GM23338 (cell line): Measurements from ENCODE around the gene SP100. TPM values are rescaled to one million over a fixed set of nuclear protein-coding genes. Genes with fewer than 3 reads are reported as not detected.

Experiments used
- ATAC-seq: fragments of 200-7000 bp; cut with Tn5 transposase; 3 replicates; pipeline ENCODE4 v1.9.1; 2020
- DNase-seq: peaks from one replicate; pipeline ENCODE4 v3.0.0-alpha.2; 2015; ENCODE audit warnings: low spot score
- H2AFZ ChIP-seq: fragments of 200-600 bp; sonication (generic); 2 replicates; pipeline ENCODE4 v1.8.0; 2016; ENCODE audit warnings: antibody characterized with exemption, mild to moderate bottlenecking, moderate library complexity
- H3F3A ChIP-seq: fragments of 200-600 bp; sonication (generic); replicated peaks from 2 replicates; pipeline ENCODE4 v1.8.0; 2017; ENCODE audit warnings: antibody characterized with exemption, mixed run types, low read depth
- H3K27ac ChIP-seq: fragments of 200-600 bp; sonication (generic); 2 replicates; pipeline ENCODE4 v1.6.1; 2016; ENCODE audit warnings: low read depth
- H3K27me3 ChIP-seq: fragments of 200-600 bp; sonication (generic); 2 replicates; pipeline ENCODE4 v1.8.0; 2016; ENCODE audit warnings: mild to moderate bottlenecking, mixed run types, moderate library complexity; ENCODE audit not compliant: insufficient read depth
- H3K36me3 ChIP-seq: fragments of 200-600 bp; sonication (generic); 2 replicates; pipeline ENCODE4 v1.8.0; 2016; ENCODE audit warnings: mild to moderate bottlenecking; ENCODE audit not compliant: insufficient read depth
- H3K4me1 ChIP-seq: fragments of 200-600 bp; sonication (generic); 2 replicates; pipeline ENCODE4 v1.8.0; 2016; ENCODE audit warnings: mild to moderate bottlenecking, moderate library complexity; ENCODE audit not compliant: insufficient read depth
- H3K4me2 ChIP-seq: fragments of 200-600 bp; sonication (generic); 2 replicates; pipeline ENCODE4 v1.7.1; 2017; ENCODE audit warnings: mixed run types
- H3K4me3 ChIP-seq: fragments of 200-600 bp; sonication (generic); 2 replicates; pipeline ENCODE4 v1.6.1; 2016; ENCODE audit warnings: mixed run types
- H3K79me2 ChIP-seq: fragments of 200-600 bp; sonication (generic); replicated peaks from 2 replicates; pipeline ENCODE4 v1.8.0; 2017; ENCODE audit warnings: mild to moderate bottlenecking; ENCODE audit not compliant: insufficient read depth
- H3K9me2 ChIP-seq: fragments of 200-600 bp; sonication (generic); 2 replicates; pipeline ENCODE4 v1.8.0; 2017; ENCODE audit not compliant: insufficient read depth
- H4K20me1 ChIP-seq: fragments of 200-600 bp; sonication (generic); replicated peaks from 2 replicates; pipeline ENCODE4 v1.8.0; 2017; ENCODE audit warnings: mild to moderate bottlenecking; ENCODE audit not compliant: insufficient read depth
- H3K27ac Mint-ChIP-seq: 2 replicates; pipeline ENCODE4 v1.8.0; 2020; ENCODE audit warnings: inconsistent platforms, mild to moderate bottlenecking, moderate library complexity, mixed read lengths
- H3K27me3 Mint-ChIP-seq: 3 replicates; pipeline ENCODE4 v1.8.0; 2022; ENCODE audit warnings: low read depth, mild to moderate bottlenecking, moderate library complexity, mixed read lengths, inconsistent platforms; ENCODE audit not compliant: insufficient read depth, poor library complexity
- H3K36me3 Mint-ChIP-seq: 3 replicates; pipeline ENCODE4 v1.8.0; 2021; ENCODE audit warnings: low read depth, mild to moderate bottlenecking, inconsistent platforms, moderate library complexity, mixed read lengths
- H3K4me1 Mint-ChIP-seq: 3 replicates; pipeline ENCODE4 v1.8.0; 2020; ENCODE audit warnings: mild to moderate bottlenecking, inconsistent platforms, mixed read lengths
- H3K4me3 Mint-ChIP-seq: 3 replicates; pipeline ENCODE4 v1.8.0; 2021; ENCODE audit warnings: moderate library complexity, mild to moderate bottlenecking, inconsistent platforms, mixed read lengths
- H3K9me3 Mint-ChIP-seq: 3 replicates; pipeline ENCODE4 v1.8.0; 2020; ENCODE audit warnings: moderate library complexity, mild to moderate bottlenecking, inconsistent platforms, mixed read lengths
- CREB1 ChIP-seq: fragments of 250-450 bp; sonication (Bioruptor Pico); IDR thresholded peaks from 2 replicates; pipeline ENCODE4 v1.5.0; 2020; ENCODE audit warnings: low read depth, mild to moderate bottlenecking, moderate library complexity
- ZNF114 ChIP-seq: fragments of 250-450 bp; sonication (Bioruptor Pico); IDR thresholded peaks from 2 replicates; pipeline ENCODE4 v1.5.0; 2020; ENCODE audit warnings: mild to moderate bottlenecking, moderate library complexity
- ZNF462 ChIP-seq: fragments of 250-450 bp; sonication (Bioruptor Pico); IDR thresholded peaks from 2 replicates; pipeline ENCODE4 v1.5.0; 2020; ENCODE audit warnings: mild to moderate bottlenecking, moderate library complexity
- polyA plus RNA-seq: library from polyadenylated mRNA; unstranded; fragments of >200 nt; fragmentation: Nextera tagmentation; extraction: Ambion mirVana; gene quantifications from 2 replicates; pipeline ENCODE4 v1.2.1, GENCODE V29; 2016
- total RNA-seq: library from RNA; depleted of rRNA; stranded (reverse); fragments of >200 nt; shearing (Covaris generic); gene quantifications from 2 replicates; pipeline ENCODE4 v1.2.3, GENCODE V29; 2014

The SP100 gene
- total and polyA plus RNA-seq, 2 experiments from 2014 or later = 0.44 to 0.73 TPM

GRCh38 chr2:230418341-230419016 lies 2.5 kb downstream of the SP100 start (continued):
- no peak for TF ChIP-seq ZNF462 (CRISPR knock-in tag)
- no peak for TF ChIP-seq CREB1 (CRISPR knock-in tag)

GRCh38 chr2:230419181-230419580 lies 3.2 kb downstream of the SP100 start:
- DNase-seq (no peak), ATAC-seq (no peak)
- no peak overlapping the region for H2AFZ ChIP-seq
- H4K20me1 ChIP-seq = no peaks in the 10 kb centered on the region
- no peaks in the 10 kb centered on the region for H3K9me2 ChIP-seq
- Mint-ChIP-seq H3K4me3 (no peak overlapping the region), H3K9me3 (no peaks in the 10 kb centered on the region), H3K27me3 (peaks cover 1% of the 10 kb centered on the region), H3K36me3 (no peaks in the 10 kb centered on the region), H3K27ac (no peak overlapping the region), H3K4me1 (peaks cover 4% of the 10 kb centered on the region; the same call in 2 of the 3 replicates)
- no peak overlapping the region for H3K4me3 ChIP-seq
- no peak for TF ChIP-seq ZNF114 (CRISPR knock-in tag)
- TF ChIP-seq ZNF462 (CRISPR knock-in tag) = no peak
- no peak overlapping the region for H3K4me2 ChIP-seq
- no peaks in the 10 kb centered on the region for H3F3A ChIP-seq
- H3K27ac ChIP-seq = no peak overlapping the region
- no peaks in the 10 kb centered on the region for H3K36me3 ChIP-seq
- H3K27me3 ChIP-seq = no peaks in the 10 kb centered on the region
- H3K4me1 ChIP-seq = no peaks in the 10 kb centered on the region
- no peaks in the 10 kb centered on the region for H3K79me2 ChIP-seq
